Measurements from ENCODE around the gene GLS.
"Not testable (repeated sequence)": the region's sequence is repeated elsewhere in the genome, so short reads cannot be mapped to it uniquely, and the experiment has no call there.

The GLS gene

DNA sequence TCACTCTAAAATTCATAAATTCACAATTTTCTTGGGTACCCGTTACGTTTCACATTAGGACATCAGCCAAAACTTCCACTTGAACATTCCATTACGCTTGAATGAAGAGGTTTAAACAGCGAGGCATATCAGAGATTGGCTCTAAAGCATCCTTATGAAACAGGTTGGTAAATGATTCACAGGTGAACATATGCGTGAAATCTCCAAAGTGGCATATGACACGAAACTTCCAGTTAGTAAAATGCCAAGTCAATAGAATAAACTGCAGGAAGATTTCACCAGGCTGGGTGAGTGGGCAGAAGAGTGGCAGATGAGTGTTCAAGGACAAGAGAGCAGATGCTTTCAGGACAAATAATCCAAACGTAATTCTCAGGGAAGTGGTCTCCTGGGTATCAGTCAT is 33.9 kb upstream of the GLS start:
- H3K27me3 Mint-ChIP-seq: no peaks in the 10 kb centered on the region
- H3K4me1 Mint-ChIP-seq (ENCODE audit: low read depth): peaks cover 43% of the 10 kb centered on the region
- H3K36me3 Mint-ChIP-seq (ENCODE audit: low read depth): peaks cover 5% of the 10 kb centered on the region
- H3K9me3 Mint-ChIP-seq: no peaks in the 10 kb centered on the region
- no peak overlapping the region for H3K27ac Mint-ChIP-seq
- H3K4me3 Mint-ChIP-seq: no peak overlapping the region
- no peak for DNase-seq

DNA sequence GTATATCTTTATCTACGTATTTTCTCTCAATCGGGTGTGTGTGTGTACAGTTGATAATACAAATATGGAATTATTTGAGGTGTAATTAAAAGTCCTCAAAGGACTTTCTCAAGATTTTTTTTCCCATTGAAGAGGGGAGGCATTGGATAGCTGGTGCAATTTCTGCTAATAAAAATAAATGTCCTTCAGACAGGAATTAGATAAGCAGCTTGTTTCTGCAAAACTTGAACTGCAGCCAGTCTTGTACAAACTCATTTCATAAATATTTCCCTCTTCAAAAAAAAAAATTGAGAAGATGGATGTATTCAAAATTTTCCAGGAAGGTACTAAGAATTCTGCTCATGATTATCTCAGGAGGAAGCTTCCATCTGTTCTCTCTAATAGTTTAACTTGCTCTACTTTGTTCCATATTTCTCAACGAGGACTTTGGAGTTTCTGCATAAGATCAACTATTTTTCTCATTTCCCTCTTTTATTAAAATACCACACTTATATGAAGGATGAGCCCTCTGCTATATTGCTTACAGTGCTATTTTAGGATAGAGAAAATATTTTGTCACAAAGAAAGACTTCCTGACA is 33.0 kb upstream of the GLS start:
- H3K27me3 Mint-ChIP-seq: no peaks in the 10 kb centered on the region
- no peaks in the 10 kb centered on the region for H3K36me3 Mint-ChIP-seq (ENCODE audit: low read depth)
- H3K4me1 Mint-ChIP-seq (ENCODE audit: low read depth): peaks cover 34% of the 10 kb centered on the region
- no peak for DNase-seq
- H3K4me3 Mint-ChIP-seq: no peak overlapping the region
- H3K27ac Mint-ChIP-seq: no peak overlapping the region
- no peaks in the 10 kb centered on the region for H3K9me3 Mint-ChIP-seq

DNA sequence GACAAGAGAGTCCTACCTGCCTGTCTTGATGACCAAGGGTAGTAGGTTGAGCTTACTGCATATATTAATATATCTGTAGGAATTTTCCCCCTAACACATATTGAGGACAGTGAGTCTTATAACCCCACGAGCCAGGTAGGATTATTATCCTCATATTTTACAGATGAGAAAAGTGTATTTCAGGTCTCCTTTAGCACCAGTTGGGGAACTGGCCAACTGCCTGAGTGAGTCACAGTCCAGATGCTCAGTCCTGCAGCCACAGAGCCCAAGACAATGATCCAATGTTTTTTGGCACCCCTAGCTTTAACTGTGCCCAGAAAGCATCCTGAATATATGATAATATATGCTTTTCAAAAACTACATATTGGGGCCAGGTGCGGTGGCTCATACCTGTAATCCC is 30.8 kb upstream of the GLS start:
- H3K4me1 Mint-ChIP-seq (ENCODE audit: low read depth): peaks cover 22% of the 10 kb centered on the region
- H3K36me3 Mint-ChIP-seq (ENCODE audit: low read depth): no peaks in the 10 kb centered on the region
- H3K27ac Mint-ChIP-seq: no peak overlapping the region
- H3K4me3 Mint-ChIP-seq: no peak overlapping the region
- H3K9me3 Mint-ChIP-seq: no peaks in the 10 kb centered on the region
- no peak for DNase-seq
- H3K27me3 Mint-ChIP-seq: no peaks in the 10 kb centered on the region

DNA sequence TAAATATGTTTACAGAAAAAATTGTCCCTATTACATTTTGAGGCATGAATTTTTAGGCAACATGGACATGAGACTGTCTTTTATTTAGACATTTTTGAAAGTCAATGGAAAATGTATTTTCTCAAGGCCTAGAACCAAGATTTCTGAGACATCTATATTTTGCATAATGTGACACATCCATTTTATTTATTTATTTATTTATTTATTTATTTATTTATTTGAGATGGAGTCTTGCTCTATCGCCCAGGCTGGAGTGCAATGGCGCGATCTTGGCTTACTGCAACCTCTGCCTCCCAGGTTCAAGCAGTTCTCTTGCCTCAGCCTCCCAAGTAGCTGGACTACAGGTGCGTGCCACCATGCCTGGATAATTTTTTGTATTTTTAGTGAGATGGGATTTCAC is 27.6 kb upstream of the GLS start:
- not testable (repeated sequence) for H3K9me3 Mint-ChIP-seq; H3K27me3 Mint-ChIP-seq; DNase-seq; H3K27ac Mint-ChIP-seq; H3K36me3 Mint-ChIP-seq (ENCODE audit: low read depth); H3K4me3 Mint-ChIP-seq
- H3K4me1 Mint-ChIP-seq (ENCODE audit: low read depth): peaks cover 17% of the 10 kb centered on the region

DNA sequence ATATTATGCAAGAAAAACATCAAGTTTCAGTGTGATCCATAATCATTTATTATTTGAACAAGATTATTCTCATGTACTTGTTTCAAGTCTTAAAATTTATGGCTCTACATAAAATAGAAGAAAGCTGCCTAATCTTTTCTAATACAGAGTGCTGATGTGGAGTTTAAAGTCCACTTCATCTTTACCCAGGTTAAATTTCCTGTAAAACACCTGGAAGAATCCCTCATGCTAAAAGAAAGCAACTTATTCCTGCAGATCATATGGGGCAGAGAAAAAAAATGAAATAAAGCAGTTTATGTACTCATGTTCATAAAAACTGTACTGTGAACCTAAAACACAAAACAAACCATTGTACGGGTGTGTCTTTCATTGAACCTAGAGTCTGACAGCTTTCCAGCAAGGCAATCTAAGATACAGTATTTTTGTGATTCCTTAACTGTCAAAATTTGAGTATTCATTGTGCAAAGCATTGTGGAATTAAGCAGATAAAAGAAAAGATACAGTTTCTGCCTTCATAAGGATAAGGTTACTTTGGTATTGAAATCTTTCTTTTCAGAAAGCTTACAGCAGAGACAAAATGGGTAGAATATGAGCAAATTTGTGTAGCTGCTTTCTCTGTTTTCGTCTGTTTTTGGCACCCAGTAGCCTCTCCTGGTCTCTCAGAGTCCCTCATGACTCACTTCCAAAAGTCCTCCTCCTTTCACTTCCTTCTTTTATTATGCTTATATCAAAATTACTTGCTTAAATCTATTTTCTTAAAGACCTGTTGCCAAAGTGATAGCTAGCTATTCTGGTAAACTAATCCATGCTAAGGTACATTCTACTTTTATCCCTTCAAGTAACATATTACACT is 26.9 kb upstream of the GLS start:
- no peak overlapping the region for H3K27ac Mint-ChIP-seq

DNA sequence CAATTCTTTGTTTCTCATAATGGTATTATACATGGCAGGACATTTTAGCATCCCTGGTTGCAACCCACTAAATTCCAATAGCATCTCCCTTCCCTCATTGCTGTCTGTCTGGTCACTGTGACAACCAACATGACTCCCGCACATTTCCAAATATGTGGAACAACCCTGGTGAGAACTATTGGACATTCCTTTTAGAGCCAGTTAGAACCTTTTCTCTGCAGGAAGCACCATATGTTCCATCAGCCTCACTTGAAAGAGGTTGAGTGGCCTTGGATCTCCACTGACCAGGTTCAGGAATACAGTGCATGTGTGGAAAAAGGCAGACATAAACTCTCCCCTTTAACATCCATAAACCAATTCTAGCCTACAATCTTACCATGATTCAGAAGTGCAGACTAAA is 25.9 kb upstream of the GLS start:
- Mint-ChIP-seq H3K36me3 (ENCODE audit: low read depth) (peaks cover 1% of the 10 kb centered on the region), H3K4me1 (ENCODE audit: low read depth) (peaks cover 11% of the 10 kb centered on the region), H3K4me3 (no peak overlapping the region), H3K27ac (no peak overlapping the region), H3K9me3 (no peaks in the 10 kb centered on the region), H3K27me3 (no peaks in the 10 kb centered on the region)
- DNase-seq: no peak

More for the DNA sequence above, 26.9 kb upstream of the GLS start:
- H3K4me1 Mint-ChIP-seq (ENCODE audit: low read depth): peaks cover 11% of the 10 kb centered on the region
- H3K4me3 Mint-ChIP-seq: no peak overlapping the region
- no peaks in the 10 kb centered on the region for H3K27me3 Mint-ChIP-seq
- no peaks in the 10 kb centered on the region for H3K36me3 Mint-ChIP-seq (ENCODE audit: low read depth)
- no peak for DNase-seq
- no peaks in the 10 kb centered on the region for H3K9me3 Mint-ChIP-seq

DNA sequence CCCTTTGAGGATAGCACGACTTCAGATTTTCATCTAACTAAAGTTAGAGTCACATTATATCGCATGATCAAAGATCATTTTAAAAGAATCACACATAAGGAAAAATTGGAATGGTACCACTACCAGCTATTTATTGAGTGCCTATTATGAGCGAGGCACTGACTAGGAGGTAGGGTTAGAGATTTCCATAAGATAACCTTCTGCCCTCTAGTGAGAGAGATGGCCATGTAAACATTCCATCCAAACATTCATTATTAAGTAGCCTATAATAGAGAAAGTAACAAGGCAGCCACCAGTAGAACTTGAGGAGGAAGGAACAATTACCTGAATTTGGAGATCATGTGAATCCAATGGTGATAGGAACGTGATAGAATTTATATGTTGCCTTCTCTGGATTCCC is 25.4 kb upstream of the GLS start:
- Mint-ChIP-seq H3K27me3 (no peaks in the 10 kb centered on the region), H3K4me1 (ENCODE audit: low read depth) (peaks cover 11% of the 10 kb centered on the region), H3K4me3 (no peak overlapping the region), H3K27ac (no peak overlapping the region), H3K9me3 (no peaks in the 10 kb centered on the region), H3K36me3 (ENCODE audit: low read depth) (peaks cover 3% of the 10 kb centered on the region)
- DNase-seq: no peak

DNA sequence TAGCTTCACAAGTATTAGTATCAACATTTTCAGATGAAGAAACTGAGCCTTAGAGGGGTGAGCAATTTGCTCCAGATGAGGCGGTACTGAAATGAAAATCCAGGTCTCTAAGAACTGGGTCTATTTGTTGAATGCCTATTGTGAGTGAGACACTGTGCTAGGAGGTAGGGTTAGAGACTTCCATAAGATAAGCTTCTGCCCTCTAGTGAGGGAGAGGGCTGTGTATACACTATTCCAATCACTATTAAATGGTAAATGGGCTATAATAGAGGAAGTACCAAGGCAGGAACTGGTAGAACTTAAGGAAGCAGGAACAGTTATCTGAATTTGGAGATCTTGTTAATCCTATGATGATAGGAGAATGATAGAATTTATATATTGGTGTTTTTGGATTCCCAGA is 23.6 kb upstream of the GLS start:
- H3K27ac Mint-ChIP-seq: no peak overlapping the region
- no peak for DNase-seq
- peaks cover 14% of the 10 kb centered on the region for H3K4me1 Mint-ChIP-seq (ENCODE audit: low read depth)
- H3K4me3 Mint-ChIP-seq: no peak overlapping the region
- peaks cover 1% of the 10 kb centered on the region for H3K9me3 Mint-ChIP-seq
- H3K27me3 Mint-ChIP-seq: no peaks in the 10 kb centered on the region
- peaks cover 15% of the 10 kb centered on the region for H3K36me3 Mint-ChIP-seq (ENCODE audit: low read depth)

DNA sequence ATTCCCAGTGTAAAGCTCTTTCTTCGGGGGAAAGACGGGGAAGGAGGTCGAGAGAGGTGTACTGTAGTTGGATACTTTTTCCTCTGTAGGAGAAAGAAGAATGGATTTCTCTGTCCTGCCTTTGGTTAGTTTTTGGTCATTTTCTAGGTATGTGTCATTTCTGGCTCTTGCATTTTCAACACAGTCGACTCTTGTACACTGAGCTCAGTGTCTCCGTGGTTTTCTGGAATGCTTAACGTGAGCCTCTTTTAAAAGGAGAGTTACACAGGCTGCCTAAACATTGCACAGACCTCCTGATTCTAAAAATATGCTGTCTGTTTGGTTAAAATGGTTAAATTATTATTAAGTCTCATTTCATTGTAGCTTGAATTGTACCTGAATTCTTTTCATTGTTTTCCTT is 21.8 kb upstream of the GLS start:
- H3K27me3 Mint-ChIP-seq: no peaks in the 10 kb centered on the region
- peaks cover 22% of the 10 kb centered on the region for H3K36me3 Mint-ChIP-seq (ENCODE audit: low read depth)
- DNase-seq: no peak
- H3K27ac Mint-ChIP-seq: no peak overlapping the region
- peaks cover 27% of the 10 kb centered on the region for H3K4me1 Mint-ChIP-seq (ENCODE audit: low read depth)
- peaks cover 11% of the 10 kb centered on the region for H3K9me3 Mint-ChIP-seq
- H3K4me3 Mint-ChIP-seq: no peak overlapping the region

DNA sequence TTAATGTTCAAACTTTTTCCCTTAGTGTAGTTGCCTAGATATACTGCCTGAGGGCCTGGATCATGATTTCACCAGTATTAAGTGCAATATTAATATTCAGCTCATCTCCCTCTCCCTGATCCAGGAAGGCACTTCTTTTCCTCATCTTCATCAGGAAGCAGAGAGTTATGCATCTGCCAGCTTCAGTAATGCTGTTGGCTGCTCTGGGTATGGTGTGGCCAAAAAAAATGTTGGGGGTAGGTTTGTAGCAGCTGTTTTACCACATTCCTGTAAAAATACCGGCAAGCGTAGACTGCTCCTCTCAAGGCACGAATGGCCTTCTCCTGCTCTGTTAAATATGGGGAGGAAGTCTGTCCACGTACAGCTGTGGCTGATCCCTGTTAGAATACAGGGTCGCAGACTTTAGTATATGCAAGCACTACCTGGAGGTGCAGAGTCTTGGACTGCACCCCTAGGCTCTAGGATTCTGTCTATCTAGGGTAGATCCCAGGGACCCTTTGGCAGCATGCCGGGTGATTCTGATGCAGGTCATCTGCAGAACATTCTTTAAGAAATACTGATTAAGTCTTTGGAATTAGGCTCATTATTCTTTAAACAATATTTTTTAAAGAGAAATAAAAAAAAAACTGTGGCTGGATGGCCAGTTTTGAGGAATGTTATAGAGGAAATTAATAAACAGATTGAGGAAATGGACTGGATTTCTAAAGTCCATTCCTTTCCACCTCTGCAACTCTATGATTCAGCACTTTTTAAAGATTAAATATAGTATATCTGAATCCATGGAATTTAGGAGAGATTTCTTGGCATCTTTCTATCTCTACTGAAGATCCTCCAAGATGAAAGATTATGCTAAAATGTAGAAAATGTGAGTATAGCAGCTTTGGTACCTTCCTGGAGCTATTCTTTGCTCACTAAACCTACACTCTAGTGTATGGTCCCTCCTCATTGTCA is 21.0 kb upstream of the GLS start:
- no peak overlapping the region for H3K27ac Mint-ChIP-seq

DNA sequence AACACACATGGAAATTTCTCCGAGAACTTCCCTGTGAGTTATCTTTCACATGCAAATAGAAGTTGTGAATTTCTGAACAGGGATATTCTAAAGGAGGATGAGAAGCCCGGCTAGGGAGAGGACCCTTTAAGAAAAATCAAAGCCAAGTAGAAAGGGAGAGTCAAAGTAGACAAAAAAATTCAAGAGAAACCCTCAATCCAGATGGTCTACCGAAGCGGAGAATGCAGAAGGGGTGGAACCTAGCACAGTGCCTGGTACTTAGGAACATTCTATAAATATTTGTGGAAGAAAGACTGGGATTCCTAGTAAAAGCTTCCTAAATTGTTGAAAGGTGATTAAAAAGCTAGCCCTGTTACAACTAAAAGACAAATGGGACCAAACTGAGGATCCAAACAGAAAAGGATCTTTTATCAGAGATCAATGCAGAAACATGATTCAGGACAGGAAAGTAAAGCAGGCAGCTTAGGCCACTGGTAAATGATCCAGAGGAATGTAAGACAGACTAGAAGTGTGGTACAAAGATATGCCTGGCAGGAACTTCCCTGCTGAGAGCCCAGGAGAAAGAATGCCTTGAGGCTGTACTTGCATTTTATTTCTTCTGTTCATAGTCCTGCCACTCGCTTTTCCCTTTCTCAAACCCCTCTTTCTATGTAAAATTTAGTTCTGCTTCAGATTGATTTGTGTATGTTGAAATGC is 19.5 kb upstream of the GLS start:
- H3K4me3 Mint-ChIP-seq: no peak overlapping the region
- H3K27me3 Mint-ChIP-seq: no peaks in the 10 kb centered on the region
- H3K4me1 Mint-ChIP-seq (ENCODE audit: low read depth): peaks cover 28% of the 10 kb centered on the region
- H3K36me3 Mint-ChIP-seq (ENCODE audit: low read depth): peaks cover 22% of the 10 kb centered on the region
- DNase-seq: no peak
- H3K27ac Mint-ChIP-seq: no peak overlapping the region
- peaks cover 11% of the 10 kb centered on the region for H3K9me3 Mint-ChIP-seq

More for the DNA sequence above, 21.0 kb upstream of the GLS start:
- Mint-ChIP-seq H3K27me3 (no peaks in the 10 kb centered on the region), H3K36me3 (ENCODE audit: low read depth) (peaks cover 22% of the 10 kb centered on the region), H3K4me1 (ENCODE audit: low read depth) (peaks cover 28% of the 10 kb centered on the region), H3K4me3 (no peak overlapping the region), H3K9me3 (peaks cover 11% of the 10 kb centered on the region)
- no peak for DNase-seq

DNA sequence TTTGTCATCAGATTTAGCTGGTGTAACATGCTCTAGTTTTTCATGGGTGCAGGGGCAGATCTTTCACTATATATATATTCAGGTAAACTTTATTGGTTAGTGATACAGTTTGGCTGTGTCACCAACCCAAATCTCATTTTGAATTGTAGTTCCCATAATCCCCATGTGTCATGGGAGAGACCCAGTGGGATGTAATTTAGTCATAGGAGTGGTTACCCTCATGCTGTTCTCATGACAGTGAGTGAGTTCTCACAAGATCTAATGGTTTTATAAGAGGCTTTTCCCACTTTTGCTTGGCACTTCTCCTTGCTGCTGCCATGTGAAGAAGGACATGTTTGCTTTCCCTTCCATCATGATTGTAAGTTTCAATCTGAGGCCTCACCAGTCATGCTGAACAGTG is 18.5 kb upstream of the GLS start:
- peaks cover 11% of the 10 kb centered on the region for H3K9me3 Mint-ChIP-seq
- H3K27ac Mint-ChIP-seq: peak overlapping the region; percentile 81
- H3K36me3 Mint-ChIP-seq (ENCODE audit: low read depth): peaks cover 22% of the 10 kb centered on the region
- DNase-seq, H3K4me3 Mint-ChIP-seq, H3K27me3 Mint-ChIP-seq: not testable (repeated sequence)
- peaks cover 28% of the 10 kb centered on the region for H3K4me1 Mint-ChIP-seq (ENCODE audit: low read depth)

DNA sequence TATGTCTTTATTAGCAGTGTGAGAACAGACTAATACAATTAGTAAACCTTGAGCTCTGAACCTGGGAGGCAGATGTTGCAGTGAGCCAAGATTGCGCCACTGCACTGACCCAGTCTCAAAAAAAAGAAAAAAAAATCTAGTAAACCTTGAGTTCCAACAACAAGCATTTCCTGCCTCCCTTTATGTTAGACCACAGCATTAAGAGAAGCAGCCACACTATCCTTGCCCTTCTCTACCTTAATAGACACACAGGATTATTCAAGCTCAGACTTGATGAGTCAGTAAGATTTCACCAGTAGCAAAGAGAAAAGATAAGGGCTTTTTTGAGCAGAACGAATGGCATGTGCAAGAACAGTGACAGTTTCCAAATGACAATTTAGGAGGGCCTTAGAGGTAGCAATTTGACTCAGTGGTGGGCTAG is 18.0 kb upstream of the GLS start:
- Mint-ChIP-seq H3K36me3 (ENCODE audit: low read depth) (peaks cover 22% of the 10 kb centered on the region), H3K4me3 (no peak overlapping the region), H3K9me3 (peaks cover 11% of the 10 kb centered on the region), H3K27me3 (no peaks in the 10 kb centered on the region), H3K27ac (peak overlapping the region; percentile 81), H3K4me1 (ENCODE audit: low read depth) (peaks cover 28% of the 10 kb centered on the region)
- DNase-seq: no peak

DNA sequence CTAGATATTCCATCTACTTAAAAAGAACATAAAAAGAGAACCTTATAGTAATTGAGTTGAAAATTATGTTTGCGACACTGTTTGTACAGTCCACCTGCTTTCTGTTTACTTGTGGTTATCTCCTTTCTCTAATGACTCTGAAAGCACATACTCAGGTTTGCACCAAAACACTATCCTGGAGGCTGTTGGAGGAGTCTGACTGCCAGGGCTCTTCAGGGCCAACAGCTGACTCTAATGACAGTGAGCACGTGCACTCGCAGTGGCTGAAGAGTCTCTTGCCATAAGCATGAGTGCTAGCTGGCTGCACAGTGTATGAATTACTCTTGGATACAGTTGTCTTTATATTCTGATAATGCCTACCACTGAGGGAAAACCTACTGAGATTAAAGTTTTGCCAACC is 16.7 kb upstream of the GLS start:
- H3K27ac Mint-ChIP-seq: no peak overlapping the region
- no peaks in the 10 kb centered on the region for H3K27me3 Mint-ChIP-seq
- peaks cover 28% of the 10 kb centered on the region for H3K4me1 Mint-ChIP-seq (ENCODE audit: low read depth)
- H3K4me3 Mint-ChIP-seq: no peak overlapping the region
- H3K9me3 Mint-ChIP-seq: peaks cover 11% of the 10 kb centered on the region
- no peak for DNase-seq
- peaks cover 22% of the 10 kb centered on the region for H3K36me3 Mint-ChIP-seq (ENCODE audit: low read depth)
